HG02938 (cell line): ENCODE measurements around the gene EPB41L1.

Experiments used
- ATAC-seq: cut with Tn5 transposase; IDR thresholded peaks from one replicate; pipeline ENCODE4 v1.9.1; 2021; ENCODE audit warnings: mild to moderate bottlenecking, moderate library complexity; ENCODE audit not compliant: unreplicated experiment

EPB41L1 gene

DNA sequence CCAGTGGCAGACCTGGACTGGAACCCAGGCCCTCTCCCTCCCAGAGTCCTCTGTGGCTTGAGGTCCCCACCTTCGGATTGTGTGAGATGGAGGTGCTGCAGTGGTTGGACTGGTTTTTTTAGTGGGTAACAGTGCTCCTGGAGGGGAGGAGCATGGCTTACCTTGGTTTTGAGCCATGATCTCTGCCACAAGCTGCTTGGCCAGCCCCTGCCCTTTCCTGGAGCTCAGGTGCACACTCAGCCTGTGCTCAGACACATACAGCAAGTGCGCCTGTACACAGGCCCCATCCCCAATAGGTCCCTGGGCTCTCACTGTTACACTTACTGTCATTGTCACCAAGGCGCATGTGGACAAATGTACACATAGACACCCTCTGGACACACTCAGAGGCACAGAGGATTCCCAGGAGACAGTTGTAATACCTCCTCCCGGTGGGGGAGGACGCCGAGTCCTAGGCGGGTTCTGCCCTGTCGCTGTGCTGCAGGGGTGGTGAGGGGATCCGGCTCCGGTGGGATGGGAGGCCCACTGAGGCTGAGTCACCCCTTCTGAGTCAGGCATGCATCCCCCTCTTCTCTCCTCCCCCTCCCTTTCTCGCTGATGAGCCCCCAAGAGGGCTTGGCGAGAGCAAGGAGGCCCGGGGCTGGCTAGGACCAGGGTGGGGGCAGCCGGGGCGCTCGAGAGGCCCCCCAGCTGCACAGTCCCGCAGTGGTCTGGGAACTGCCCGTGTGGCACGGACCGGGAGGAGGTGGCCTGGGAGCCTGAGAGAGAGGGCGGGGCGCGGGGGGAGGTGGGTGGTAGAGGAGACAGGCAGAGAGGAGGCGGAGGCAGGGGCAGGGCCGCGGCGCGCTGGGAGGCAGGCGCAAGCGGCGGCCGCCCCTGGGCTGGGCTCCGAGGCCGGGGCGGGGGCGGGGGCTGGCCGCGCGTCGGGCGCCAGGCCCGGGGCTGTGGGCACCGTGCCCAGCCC, 522 bp upstream of the EPB41L1 start:
- ATAC-seq: no peak

DNA sequence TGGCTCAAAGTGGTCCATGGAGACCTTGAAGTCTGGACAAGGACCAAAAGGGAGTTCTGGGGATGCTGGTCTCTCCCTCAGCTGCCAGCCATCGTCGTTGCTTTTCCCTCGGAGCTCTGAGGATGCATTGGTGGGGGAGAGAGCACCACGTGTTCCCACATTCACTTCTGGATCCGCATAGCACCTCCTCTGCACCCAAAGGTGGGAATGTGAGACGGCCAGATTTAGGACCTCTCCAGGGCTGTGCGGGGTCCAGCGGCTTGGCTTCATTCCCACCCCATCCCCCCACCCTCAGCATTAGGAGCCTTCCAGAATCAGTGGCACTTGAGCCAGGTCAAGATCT, 1.1 kb downstream of the EPB41L1 start:
- no peak for ATAC-seq

DNA sequence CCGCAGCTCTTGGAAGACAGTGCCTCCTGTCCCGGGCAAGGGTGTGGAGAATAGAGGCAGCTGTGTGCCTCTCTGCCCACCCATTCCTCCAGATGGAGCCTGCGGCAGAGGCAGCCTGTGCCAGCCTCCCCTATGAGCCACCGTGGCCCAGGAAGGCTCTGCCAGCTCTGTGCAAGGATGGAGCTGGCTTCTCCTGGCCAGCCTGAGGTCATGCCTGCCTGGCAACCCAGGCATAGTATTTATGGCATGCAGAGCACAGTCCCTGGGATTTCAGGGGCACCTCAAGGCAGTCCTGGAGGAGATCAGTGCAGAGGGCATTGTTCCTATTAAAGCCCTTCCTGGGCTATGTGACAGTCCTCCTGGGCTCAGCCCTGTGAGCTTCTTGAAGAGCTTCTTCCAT, 1.5 kb downstream of the EPB41L1 start:
- no peak for ATAC-seq

DNA sequence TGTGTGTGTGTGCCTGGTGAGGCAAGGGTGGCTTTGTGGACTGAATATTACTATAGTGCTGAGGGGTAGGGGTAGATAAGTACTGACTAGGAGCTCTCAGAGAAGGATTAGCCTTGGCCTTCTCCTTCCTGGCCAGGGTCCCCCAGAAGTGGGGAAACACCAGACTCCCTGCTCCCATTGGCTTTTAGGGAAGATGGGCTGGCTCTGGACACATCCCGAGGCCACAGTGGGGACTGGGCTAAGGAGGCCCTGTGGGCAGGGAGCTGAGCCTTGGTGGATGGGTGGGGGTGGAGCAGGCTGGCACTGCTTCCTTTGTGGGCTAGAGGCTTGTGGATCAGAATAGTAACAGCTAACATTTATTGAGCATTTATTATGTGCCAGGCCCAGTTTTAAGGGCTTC, 3.1 kb downstream of the EPB41L1 start:
- no peak for ATAC-seq

DNA sequence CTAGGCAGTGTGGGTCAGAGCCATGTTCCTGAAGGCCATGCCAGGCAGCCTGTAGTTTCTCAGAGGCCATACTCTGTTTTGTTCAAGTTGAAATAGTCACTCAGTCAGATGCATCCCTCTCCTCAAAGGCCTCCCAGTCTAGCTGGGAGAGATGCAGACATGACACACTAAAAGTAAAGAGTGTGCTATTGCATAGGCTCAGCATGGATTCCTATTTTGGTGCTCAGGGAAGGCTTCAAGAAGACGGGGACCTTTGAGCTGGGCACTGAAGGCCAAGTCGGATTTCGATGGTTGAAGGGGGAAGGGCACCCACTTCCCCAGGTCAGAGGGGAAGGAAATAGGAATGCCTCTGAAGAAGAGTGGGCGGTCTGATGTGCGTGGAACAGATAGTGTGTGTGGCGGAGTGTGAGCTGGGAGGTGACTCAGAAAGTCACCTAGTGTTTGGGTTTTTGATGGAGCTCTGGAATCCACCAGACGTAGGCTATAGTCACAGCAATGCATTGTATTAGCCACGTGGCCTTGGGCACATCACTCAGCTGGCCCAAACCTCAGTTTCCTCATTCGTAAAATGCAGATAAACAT, 3.7 kb downstream of the EPB41L1 start:
- ATAC-seq: no peak

DNA sequence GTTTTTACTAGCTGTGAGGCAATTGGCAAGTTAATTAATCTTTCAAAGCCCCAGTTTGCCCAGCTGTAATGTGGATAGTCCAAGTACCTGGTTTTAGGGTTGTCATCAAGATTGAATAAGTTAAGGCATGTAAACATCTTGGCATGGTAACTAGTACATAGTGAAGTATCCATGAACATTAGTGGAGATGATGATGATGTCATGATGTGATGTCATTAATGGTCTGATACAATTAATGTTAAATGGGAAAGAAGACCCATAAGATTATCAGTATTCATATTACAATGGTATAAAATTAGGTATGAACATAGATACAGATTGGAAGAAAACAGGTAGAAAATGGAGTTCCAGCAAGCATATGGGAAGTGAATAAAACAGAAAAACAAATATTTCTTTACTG, 5.3 kb downstream of the EPB41L1 start:
- ATAC-seq: no peak

DNA sequence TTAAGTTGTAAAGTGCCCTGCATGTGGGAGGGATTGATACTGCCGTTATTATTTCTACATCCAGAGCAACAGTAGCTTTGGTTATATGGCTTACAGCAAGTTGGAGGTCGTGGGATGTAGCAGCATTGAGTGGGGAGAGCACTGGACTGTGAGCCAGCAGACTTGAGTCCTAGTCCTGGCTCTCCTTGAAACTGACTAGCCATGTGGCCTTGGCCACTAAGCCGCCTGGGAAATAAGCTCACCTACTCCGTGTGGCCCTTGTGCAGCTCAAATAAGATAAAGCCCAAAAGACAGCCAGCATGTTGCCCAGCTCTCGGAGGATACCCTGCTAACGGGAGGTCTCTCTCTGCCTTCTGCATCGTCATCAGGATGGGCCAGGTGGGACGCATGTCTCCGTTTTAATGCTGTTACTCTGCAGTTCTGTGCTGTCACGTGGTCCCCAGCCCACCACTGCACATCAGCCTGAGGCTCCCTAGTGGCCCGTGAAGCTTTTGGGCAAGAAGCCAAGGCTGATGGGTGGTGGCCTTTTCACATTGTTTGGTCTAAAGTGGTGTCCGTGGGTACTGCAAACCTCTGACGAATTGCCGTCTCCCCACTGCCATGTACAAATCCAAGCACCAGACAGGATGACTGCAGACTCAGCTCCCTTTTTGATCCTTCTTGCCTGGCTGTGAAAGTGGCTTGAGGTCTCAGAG, 7.9 kb downstream of the EPB41L1 start:
- ATAC-seq: no peak

DNA sequence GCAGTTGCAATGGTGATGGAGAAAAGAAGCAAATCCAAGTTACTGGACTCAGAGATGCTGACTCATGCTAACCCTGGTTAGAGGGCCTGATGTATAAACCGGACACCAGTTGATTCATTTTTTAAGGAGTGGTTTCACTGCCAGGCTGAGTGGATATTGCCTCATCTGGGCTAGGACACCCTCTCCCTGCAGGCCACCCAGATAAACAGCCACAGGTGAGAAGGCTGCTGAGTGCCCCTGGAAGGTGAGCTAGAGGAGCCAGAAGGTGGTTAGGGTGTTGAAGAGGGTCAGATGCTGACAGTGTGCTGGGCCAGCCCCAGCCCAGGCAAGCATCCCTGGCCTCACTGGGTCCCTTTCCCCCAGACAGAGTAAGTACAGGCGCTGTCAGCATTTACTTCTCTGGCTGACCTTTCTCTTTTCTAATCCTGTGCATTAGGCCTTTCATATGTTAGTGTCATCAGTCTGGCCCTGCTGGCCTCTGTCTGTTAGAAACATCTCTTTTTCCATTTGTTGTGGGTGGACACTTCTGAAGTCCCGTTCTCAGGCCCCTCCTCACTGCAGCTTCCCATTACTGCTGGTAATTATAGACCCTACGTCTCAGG, 13.5 kb downstream of the EPB41L1 start:
- no peak for ATAC-seq

DNA sequence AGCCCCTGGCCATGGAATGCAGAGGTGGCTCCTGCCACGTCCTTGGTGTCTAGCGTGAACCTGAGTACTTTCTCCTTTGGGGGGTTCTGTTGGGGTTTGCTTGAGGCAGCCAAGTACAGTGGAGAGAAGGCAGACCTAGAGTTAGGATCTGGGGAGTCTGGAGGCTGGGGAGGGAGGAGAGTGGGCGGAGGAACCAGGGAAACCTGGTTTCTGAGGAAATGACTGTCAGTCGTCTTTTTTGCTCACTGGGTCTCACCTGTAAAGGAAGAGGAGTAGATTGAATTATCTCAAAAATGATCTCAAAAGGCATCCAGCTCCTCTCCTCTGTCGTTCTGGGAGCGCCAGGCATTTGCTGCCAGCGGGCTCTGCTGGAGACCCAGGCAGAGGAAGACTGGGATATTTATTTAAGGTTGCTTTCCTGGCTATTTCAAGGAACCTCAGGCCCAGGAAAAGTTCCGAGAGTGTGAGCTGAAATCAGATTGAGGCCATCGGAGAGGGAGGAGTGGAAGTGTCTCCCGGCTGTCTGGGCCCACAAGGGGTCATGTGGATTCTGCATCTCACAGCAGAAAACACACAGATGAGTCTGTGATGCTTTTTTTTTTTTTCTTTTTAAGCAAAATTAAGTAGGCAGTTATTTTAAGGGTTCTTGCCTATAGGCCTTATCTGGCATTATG, 16.1 kb downstream of the EPB41L1 start:
- ATAC-seq: no peak

DNA sequence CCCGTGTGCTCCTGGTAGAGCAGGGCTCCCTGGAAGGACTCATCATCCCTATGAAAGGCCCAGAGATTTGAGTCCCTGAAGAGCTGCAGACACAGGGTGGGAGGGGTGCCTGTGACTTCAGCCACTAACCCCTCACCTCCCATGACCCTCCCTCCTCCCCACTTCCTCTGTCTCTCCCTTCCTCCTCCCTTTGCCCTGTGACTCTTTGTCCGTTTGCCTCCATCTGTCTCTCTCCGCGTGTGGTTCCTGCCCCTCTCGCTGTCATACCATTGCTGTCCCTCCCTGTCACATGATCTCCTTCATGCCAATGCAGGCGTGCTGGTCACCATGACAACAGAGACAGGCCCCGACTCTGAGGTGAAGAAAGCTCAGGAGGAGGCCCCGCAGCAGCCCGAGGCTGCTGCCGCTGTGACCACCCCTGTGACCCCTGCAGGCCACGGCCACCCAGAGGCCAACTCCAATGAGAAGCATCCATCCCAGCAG, 19.0 kb downstream of the EPB41L1 start:
- ATAC-seq: no peak

DNA sequence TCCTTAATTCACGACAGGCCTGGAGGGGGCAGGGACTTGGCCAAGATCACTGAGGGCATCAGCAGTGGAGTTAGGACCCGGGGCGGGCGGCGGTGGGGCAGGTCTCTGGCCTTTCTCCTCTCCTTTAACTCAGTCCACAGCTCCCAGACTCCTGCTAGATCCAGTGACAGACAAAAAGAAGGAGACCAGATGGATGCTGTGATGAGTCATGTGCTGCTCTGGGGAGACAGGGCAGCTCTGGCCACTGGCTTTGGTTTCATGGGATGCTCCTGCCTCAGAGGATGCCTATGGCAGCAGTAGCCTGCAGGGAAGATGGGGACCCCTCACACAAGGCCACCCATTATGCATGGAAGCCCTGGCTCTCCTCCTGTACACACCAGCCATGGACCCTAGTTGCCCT, 20.5 kb downstream of the EPB41L1 start:
- ATAC-seq: no peak

DNA sequence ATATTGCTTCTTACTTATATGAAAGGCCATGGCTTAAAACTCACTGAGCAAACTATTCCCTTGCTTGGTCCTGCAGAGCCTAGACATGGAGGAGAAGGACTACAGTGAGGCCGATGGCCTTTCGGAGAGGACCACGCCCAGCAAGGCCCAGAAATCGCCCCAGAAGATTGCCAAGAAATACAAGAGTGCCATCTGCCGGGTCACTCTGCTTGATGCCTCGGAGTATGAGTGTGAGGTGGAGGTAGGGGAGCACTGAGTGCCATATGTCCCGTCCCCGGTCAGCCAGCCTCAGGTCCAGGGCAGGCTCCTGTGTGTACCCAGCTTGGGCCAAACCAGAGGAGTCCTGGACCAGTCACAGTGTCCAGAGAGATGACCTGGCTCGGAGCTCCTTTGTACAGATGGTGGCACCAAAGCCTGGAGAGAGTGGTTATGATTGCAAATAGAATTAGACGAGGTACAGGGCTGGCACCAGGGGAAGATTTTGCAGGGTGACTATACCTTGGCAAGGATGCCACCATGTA, 21.0 kb downstream of the EPB41L1 start:
- ATAC-seq: no peak

DNA sequence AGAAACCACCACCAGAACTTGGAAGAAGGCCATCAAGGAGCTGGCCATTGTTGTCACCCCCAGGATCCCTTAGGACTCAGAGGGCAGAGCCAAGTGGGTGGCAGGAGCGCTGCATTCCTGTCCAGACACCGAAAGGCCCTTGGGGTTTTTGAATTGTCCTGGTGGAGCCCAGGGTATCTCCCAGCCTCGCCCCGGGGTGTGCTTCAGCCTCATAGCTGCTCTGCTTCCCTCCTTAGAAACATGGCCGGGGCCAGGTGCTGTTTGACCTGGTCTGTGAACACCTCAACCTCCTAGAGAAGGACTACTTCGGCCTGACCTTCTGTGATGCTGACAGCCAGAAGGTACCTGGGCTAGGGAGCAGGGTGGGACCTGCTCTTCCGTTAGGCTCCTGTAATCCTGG, 23.2 kb downstream of the EPB41L1 start:
- no peak for ATAC-seq

DNA sequence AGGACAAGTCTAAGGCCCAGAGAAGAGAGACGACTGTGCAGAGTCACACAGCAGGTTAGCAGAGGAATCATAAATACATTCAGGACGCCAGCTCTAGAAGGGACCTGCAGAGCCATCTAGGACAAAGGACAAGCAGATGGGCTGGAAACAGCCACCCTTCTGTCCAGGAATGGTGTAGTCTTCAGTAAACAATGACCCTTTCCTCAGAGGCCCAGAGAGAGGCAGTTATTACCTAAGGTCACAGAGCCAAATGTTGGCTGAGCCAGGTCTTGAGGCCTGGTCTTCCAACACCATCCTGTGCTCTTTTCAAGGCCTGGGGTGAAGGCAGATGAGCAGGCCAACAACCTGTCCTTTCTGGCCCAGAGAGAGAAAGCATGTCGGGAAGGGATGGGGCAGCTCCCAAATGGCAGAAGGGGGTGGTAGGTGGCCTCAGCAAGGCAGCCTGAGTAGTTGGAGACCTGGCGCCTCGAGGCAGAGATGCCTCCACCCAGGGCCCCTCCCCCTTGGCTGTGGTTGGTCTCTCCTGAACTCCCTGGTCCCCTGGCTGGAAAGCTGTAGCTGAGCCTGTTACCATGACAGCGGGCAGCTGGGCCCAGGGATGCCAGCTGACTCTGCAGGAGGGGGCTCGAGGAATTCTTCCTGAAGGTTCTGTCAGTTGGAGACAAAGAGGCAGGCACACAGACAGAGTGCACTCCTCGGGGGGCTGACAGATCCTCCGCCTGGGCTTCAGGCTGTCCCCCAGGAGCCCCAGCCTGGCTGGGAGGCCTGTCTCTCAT, 24.8 kb downstream of the EPB41L1 start:
- ATAC-seq: no peak

DNA sequence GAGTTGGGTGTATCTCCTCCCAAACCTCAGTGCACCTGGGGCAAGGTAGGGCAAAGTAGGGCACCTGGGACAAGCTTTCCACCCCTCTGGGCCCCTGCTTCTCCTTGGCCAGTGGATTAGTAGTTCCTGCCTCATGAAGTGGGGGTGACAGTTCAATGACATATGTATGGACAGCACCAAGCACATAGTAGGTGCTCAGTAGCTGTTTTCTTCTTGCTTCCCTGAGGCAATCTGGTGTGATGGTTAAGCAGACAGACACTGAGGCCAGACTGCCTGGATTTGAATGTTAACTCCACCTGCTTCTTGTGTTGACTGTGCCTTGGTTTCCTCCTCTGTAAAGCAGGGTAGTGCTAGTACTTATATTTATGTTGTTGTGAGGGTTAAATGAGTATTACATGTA, 25.8 kb downstream of the EPB41L1 start:
- ATAC-seq: no peak

DNA sequence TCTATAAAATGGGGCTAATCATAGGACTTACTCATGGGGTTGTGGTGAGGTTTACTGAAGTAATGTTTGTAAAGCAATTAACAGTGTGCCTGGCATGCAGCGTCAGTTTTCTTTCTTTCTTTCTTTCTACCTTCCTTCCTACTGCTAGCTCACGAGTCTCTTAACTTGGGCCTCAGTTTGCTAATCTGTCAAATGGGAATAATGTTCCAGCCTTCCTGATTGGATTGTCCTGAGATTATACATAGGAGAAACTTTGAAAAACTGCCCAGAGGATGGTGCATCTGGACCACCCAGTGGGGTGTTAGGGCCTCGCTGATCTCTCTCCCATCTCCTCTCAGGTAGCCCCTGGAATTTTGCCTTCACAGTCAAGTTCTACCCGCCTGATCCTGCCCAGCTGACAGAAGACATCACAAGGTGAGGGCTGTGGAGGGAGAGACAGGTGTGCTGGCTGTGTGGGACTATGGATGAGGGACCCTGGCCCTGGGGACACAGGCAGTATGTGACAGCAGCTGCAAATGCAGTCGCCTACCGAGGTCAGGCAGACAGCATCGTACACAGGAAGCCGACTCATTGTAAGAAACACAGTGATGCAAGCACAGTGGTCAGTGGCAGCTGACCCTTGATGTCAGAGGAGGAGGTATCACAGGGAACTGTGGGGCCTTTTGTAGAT, 27.5 kb downstream of the EPB41L1 start:
- no peak for ATAC-seq

DNA sequence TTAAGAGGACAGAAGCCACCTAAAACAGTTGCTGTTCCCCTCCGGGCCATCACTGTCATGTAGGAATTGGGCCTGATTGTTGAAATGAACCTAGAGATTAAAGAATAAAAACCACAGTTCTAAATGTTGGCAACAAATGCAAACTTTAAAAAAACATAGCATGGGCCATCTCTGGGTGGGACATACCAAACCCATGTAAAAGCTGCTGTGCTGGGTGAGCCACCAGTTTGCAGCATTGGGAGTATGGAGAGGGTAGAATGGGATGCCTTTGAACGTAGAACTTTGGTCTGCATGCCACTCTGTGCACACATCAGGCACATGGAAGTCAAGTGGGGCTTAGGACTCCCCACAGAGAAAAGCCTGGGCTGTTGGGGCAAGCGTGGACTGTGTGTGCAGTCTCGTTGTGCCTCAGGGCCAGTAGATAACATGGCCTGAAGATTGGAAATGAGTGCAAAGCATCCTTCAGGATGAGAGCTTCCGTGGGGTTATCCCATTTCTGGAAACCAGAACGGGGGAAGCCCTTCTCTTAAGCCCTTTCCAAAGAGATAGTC, 28.1 kb downstream of the EPB41L1 start:
- no peak for ATAC-seq

DNA sequence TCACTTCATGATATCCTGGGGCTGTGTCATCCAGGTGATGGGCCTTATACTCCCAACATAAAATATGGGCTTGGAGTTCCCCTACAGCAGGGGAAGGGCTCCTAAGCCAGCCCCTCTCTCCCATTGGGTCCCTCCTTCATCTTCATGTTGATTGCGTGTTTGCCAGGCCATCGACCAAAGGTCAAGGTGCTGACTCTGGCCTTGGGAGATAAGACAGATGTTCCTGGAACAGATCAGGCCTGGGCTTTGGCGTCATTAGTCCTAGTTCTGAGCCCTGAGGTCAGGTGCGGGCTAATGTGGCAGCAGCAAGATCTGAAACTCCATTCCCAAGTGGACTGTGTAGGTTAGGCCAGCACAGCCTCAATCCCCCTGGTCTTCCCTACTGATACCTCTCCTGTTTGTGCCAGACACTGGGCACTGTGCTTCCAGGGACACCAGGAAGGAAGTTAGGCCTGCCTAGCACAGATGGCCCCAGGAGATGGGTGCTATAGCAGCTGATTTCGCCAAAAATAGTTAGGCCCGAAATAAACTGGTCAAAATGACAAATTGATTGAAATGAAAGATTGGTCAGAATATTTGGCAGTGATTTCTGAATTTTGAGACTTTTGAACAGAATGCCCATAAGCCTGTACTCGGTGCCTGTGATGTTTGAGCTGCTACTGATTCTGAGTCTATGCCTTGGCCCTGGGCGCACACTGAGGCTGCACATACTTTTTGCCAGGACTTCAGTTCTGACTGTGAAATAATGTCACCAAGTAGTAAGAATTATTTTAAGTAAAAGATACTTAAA, 28.8 kb downstream of the EPB41L1 start:
- ATAC-seq: no peak
